AG09319 (cell line): Measurements from ENCODE around the gene TMPRSS9.

Experiments
- DNase-seq: peaks from one replicate; pipeline ENCODE4 v3.0.0-alpha.2; 2010; ENCODE audit warnings: low read depth; ENCODE audit errors: extremely low read depth
- TF ChIP-seq, protein P1 (sequence below): IDR thresholded peaks from 2 replicates; pipeline ENCODE4 v1.5.1; 2011; ENCODE audit warnings: low read depth, mild to moderate bottlenecking, inconsistent platforms, low read length, moderate library complexity

The TMPRSS9 gene

GRCh38 chr19:2359992-2360685 lies at the start of gene TMPRSS9:
Gene TMPRSS9 (plus strand): TSS chr19:2360265. CDS start chr19:2389786, 29,521 bp downstream.
- no peak for DNase-seq
- TF ChIP-seq, protein P1, sequence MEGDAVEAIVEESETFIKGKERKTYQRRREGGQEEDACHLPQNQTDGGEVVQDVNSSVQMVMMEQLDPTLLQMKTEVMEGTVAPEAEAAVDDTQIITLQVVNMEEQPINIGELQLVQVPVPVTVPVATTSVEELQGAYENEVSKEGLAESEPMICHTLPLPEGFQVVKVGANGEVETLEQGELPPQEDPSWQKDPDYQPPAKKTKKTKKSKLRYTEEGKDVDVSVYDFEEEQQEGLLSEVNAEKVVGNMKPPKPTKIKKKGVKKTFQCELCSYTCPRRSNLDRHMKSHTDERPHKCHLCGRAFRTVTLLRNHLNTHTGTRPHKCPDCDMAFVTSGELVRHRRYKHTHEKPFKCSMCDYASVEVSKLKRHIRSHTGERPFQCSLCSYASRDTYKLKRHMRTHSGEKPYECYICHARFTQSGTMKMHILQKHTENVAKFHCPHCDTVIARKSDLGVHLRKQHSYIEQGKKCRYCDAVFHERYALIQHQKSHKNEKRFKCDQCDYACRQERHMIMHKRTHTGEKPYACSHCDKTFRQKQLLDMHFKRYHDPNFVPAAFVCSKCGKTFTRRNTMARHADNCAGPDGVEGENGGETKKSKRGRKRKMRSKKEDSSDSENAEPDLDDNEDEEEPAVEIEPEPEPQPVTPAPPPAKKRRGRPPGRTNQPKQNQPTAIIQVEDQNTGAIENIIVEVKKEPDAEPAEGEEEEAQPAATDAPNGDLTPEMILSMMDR: no peak

- DNase-seq: no peak
- TF ChIP-seq, protein P1: no peak
Measured at GRCh38 chr19:2311093-2311492, 49.0 kb upstream of the TMPRSS9 start.

DNA sequence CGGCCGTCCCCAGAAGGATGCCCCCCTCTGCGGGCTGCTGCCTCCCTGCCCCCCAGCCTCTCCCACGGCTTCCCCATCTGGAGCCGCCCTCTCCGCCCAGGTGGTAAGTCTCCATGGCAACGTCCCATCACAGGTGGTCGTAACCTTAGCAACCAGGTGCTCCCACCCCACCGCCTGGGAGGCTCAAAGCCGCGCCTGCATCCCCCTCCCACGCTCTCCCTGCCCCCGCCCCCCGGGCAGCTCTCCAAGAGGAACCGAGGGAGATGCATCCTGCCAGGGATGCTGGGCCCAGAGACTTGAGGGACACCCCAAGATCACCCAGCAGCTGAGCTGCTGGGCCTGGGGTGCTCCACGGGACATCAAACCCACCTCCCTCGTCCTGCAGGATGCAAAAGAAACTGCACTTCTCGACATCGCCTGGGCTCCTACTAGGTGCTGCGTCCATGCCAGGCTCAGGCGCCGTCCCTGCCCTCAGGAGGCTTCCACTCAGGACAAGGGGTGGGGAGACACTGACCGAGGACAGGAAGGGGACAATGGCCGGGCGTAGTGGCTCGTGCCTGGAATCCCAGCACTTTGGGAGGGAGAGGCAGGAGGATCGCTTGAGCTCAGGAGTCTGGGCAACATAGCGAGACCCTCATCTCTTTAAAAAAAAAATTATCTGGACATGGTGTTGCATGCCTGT lies 47.1 kb upstream of the TMPRSS9 start:
- no peak for DNase-seq
- TF ChIP-seq, protein P1: no peak

GRCh38 chr19:2315121-2315817 lies 44.8 kb upstream of the TMPRSS9 start:
- DNase-seq: no peak
- TF ChIP-seq, protein P1: no peak

GRCh38 chr19:2315818-2316353 lies 44.2 kb upstream of the TMPRSS9 start:
- DNase-seq: no peak
- TF ChIP-seq, protein P1: peak; percentile 57

- no peak for DNase-seq
- TF ChIP-seq, protein P1: no peak
Measured at GRCh38 chr19:2317300-2317699, 42.8 kb upstream of the TMPRSS9 start.
